Midbrain (tissue), 1 donor: ENCODE results near the gene LSM3.
"Not testable (repeated sequence)": the region's sequence is repeated elsewhere in the genome, so short reads cannot be mapped to it uniquely, and the experiment has no call there.

Source experiments
- DNase-seq: peaks from one replicate; lab custom pipeline; 2025; lab: John Stamatoyannopoulos, UW

Gene LSM3

GRCh38 chr3:14222900-14223594 lies 44.4 kb downstream of the LSM3 start:
- DNase-seq: no peak

DNA sequence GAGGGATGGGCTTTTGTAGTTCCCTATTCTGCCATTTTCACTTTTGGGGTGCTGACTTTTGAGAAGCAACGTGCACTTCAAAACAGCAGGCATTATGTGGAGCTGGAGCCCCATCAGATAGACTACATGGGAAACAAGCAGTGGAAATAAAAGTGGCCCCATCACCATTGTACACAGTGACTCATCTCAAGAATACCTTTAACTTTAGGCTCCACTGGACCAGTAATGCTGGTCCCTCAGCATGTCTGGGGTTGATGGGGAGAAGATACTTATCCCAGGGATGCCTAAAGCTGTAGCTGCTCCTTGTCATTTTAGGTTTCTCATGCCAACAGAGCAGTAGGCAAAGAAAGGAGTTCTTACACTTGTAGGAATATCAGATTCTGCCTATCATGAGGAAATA lies 45.0 kb downstream of the LSM3 start:
- DNase-seq: no peak

- no peak for DNase-seq
Measured at GRCh38 chr3:14224895-14225294, 46.3 kb downstream of the LSM3 start.

DNA sequence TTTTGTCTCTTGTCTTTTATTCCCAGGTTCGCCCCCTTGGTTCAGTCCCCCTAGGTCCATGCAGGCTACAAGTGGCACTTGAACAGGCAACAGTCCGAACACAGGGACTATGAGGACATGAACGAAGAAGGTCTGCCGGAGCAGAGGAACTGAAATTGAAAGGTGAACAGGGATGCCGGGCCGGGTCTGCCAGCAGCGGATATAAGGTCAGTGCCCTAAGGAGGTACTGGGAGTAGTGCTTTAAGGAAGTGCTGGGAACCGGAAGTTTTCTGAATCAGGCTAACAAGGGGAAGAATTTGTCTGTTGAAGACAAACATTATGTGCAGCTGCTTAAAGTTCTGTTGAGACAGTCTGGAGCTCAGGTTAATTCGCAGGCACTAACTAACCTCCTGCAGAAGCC lies 46.8 kb downstream of the LSM3 start:
- no peak for DNase-seq

DNA sequence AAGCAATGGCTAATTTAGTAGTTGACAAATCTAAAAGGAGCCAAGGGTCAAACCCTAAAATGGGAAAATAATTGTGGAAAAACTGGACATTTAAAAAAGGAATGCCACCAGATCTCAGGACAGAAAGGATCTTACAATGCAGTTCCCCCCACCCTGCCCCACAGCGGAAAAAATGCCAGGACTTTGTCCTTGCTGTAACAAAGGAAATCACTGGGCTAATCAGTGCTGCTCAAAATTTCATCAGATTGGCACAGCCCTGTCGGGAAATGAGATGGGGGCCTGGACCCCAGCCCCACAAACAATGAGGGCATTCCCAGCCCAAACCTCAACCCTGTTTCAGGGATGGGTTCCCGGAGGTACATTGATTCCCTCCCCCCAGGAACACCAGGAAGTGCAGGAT lies 47.7 kb downstream of the LSM3 start:
- DNase-seq: not testable (repeated sequence)

GRCh38 chr3:14227856-14228255 lies 49.2 kb downstream of the LSM3 start:
- DNase-seq: no peak

DNA sequence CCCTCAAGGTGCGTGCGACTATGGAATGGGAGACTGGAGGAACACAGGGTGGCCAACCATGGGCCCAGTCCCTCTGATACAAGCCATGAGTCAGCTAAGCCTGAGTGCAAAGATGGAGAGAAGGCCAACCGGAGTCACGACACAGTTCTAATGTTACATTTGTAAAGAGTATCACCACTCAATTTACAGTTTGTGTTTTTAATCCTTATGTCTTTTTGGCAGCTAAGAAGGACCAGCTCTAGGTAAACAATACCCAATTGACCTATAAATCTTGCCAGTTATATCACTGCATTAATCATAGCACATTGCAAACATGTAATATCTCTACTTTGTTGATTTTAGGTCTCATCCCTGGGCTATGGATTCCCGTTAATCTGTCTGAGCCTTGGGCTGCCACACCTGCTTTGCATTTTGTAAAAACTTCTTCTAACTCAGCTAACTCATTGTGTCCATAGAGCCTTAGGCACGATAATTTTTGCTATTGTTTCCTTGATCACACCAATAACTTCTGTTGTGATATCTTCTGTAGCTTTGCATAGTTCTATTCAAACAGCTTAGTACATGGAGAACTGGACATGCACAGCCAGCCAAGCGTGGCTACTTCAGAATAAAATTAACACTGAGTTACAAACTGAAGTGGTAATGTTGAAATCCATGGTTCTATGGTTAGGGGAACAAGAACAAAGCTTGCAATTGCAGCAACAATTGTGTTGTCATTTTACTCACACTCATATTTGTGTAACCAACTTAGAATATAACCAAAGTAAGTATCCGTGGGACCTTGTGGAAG lies 50.3 kb downstream of the LSM3 start:
- DNase-seq: no peak

- DNase-seq: not testable (repeated sequence)
Measured at GRCh38 chr3:14229695-14230094, 51.1 kb downstream of the LSM3 start.

- DNase-seq: no peak
Measured at GRCh38 chr3:14230729-14231128, 52.1 kb downstream of the LSM3 start.

DNA sequence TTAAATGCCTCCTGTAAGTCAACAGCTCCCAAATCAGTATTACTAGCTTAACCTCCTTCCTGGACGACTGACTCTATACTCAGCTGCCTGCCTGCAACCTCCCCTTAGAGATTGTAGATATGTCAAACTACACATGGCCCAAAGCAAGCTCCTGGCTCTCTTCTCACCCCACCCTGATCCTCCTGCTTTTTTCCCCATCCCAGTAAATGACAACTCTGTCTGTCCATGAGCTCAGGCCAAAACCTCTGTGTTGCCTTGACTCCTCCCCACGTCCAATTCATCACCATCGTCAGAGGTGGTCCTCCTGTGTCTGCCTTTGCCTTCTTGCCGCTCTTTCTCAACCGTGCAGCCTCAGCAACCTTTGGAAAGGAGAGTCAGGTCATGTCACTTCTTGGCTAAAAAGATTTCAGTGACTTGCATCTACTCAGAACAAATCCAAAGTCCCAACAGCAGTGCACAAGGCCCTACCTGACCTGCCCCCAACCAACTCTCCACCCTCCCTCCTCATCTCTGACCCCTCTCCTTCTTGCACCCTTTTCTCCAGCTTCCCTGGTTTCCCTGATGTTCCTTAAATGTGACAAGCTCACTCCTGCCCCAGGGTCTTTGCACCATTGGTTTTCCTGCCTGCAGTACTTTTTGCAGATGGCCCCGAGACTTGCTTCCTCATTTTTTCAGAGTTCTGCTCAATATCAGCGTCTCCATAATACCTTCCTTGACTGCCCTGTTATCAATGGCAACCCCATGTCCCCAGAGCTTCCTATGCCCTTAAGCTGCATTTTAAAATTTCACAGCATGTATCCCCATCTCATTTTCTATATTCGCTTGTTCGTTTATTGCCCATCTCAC lies 52.8 kb downstream of the LSM3 start:
- no peak for DNase-seq

DNA sequence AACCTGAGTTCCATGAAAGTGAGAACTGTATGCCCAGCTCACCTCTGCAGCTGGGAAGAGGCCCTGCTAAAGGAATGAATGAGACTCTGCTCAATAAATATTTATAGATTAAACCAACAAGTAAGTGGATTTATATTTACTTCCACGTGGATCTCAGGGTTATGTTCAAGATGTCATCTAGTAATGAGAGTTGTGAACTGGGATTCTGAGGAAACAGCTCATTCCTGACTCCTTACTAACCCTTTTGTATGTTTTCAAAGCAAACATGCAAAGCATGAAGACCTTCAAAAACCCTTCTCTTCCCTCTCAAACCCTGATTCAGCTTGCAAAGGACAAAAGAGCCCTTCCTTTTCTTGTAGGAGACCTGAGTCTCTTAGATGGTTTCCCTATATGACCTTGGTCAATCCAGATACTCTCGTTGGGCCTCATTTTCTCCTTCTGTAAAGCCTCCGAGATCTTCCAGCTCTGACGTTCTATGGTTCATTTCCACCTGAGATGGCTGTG lies 53.4 kb downstream of the LSM3 start:
- DNase-seq: no peak

- DNase-seq: no peak
Measured at GRCh38 chr3:14234251-14235002, 55.8 kb downstream of the LSM3 start.

DNA sequence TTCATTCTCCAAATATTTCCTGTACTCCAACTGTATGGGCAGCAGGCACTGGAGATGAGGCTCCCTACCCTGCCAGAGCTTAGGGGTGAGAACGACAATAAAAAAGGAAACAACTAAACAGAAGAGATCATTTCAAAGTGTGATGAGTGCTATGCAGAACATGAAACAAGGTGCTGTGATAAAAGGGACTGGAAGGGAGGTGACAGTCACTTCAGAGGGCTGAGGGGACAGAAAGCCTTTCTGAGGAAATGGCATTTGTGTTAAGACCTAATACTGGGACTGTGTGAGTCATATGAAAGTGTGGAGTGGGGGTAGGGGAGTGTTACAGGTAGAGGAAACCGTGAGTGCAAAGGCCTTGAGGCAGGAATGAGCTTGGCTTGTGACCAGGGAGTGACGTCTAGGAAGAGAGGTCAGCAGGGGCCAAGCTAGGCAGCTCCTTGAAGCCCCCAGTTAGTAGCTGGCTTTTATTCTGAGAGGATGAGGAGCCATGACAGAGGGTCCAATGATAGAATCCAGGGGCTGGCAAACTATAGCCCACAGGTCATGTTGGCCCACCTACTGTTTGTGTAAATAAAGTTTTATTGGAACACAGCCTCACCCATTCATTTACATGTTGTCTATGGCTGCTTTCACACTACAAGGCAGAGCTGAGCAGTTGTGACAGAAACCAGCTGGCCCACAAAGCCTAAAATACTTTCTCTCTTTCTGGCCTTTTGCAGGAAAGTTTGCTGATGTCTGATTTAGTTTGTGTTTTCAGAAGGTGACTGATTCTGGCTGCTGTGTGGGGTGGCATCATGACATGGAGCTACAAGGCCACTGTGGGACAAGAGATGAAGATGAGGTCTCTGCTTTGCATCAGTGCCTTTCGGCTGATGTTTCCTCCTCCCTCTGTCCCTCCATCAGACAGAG lies 56.6 kb downstream of the LSM3 start:
- DNase-seq: no peak

GRCh38 chr3:14235912-14236295 lies 57.3 kb downstream of the LSM3 start:
- no peak for DNase-seq

DNA sequence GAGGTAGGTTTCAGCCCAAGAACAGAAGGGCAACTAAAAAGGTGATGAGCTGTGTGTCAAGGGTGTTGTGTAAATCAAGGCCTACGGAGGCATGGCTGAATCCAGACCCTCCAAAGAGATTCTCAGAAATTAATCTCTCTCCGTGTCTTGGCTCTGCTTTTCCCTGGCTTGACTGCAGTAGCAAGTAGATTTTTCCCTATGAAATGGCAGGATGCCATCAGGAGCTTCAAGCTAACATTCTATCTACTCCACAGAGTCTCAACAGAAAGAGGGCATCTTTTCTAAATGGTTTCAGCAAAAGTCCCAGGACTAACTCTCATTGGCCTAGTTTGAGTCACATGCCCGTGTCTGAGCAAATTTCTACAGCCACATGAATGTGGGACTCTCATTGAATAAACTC lies 58.3 kb downstream of the LSM3 start:
- DNase-seq: no peak

DNA sequence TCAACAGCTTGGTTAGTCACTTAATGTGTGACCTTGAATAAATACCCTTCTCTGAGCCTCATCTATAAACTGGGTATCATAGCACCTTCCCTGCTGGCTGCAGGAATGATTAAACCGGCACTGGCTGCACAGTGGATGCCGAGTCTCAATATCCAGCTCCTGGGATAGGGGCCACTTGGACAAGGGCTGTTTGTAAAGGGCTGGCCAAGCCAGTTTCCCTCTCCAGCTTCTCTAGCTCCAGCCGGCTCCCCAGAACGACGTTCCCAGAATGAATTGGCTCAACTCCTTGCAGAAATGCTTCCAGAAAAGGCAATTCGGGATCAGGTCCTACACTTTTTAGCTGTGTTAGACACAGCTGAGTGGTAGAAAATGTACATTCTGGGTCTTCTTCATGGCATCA lies 58.8 kb downstream of the LSM3 start:
- DNase-seq: no peak

DNA sequence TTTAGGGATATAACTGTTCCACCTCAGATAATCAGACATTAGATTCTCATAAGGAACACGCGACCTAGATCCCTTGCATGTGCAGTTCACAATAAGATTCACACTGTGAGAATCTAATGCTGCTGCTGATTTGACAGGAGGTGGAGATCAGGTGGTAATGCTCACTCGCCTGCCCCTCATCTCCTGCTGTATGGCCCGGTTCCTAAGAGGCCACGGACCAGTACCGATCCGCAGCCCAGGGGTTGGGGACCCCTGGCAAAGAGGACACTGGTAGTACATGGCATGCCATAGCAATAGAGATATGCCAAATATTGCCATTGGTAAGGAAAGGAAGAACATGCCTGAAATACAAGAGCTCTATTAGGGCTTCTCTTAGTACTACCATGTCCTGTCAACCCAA lies 59.7 kb downstream of the LSM3 start:
- DNase-seq: no peak

DNA sequence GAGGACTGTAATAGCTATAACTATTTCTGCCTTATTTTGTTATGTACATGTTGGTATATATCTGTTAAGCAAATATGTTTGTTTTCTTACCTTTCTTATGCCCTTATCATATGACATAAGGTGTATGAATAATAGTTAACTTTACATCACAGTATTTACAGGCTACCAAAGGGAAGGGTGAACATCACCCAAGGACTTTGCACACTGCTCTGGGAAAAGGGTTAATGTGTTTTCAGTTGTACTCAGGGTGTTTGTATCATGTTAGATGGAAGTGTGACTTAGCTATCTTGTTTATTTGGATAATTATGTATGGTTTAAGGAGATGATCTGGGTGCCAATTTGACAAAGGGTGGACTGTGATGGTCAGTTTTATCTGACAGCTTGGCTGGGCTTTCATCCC lies 60.3 kb downstream of the LSM3 start:
- no peak for DNase-seq

GRCh38 chr3:14239940-14240339 lies 61.3 kb downstream of the LSM3 start:
- no peak for DNase-seq

GRCh38 chr3:14240366-14240765 lies 61.7 kb downstream of the LSM3 start:
- DNase-seq: no peak

DNA sequence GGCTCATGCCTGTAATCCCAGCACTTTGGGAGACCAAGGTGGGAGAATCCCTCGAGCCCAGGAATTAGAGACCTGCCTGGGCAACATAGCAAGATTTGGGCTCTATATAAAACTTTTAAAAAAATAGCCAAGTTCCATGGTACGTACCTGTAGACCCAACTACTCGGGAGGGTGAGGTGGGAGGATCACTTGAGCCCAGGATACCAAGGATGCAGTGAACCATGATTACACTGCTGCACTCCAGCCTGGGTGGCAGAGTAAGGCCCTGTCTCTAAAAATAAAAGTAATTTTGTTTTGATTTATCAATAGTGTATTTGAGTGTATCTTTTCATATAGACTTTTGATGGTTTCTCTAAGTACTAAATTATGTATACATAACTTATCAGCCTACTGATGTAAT lies 63.1 kb downstream of the LSM3 start:
- no peak for DNase-seq
